HepG2 (cell line): ENCODE data around the gene CHN2. TPM values are rescaled to one million over a fixed set of nuclear protein-coding genes. Genes with fewer than 3 reads are reported as not detected.

Experiments
- ATAC-seq: fragments of 200-7000 bp; cut with Tn5 transposase; 3 replicates; pipeline ENCODE4 v1.9.1; 2020; ENCODE audit warnings: mild to moderate bottlenecking, moderate library complexity
- BruUV-seq: library from RNA; stranded (reverse); fragments of 400-500 nt; replicated peaks from 2 replicates; lab custom pipeline; 2021; lab: Mats Ljungman, UMichigan
- CTCF ChIA-PET: fragments of 300-600 bp; formaldehyde crosslinking; extraction: SDS; loops from one replicate; lab custom pipeline; 2021; ENCODE audit warnings: low total read pairs, inconsistent platforms, low intra/inter-chr PET ratio; lab: Yijun Ruan, JAX
- POLR2A ChIA-PET: fragments of 350-600 bp; sonication (Branson Sonifier 250); formaldehyde crosslinking; loops from one replicate; lab custom pipeline; 2020; ENCODE audit warnings: antibody characterized with exemption, inconsistent platforms; lab: Yijun Ruan, JAX
- DNase-seq: peaks from one replicate; pipeline ENCODE4 v3.0.0-alpha.2; 2015; ENCODE audit warnings: low spot score
- FAIRE-seq: peaks from 3 replicates; lab custom pipeline; 2011; peaks lifted over from hg19 to GRCh38; lab: Jason Lieb, UNC
- H2AFZ ChIP-seq: one replicate; pipeline ENCODE4 v1.6.1; 2011; ENCODE audit warnings: low read length, inconsistent platforms
- H3K27ac ChIP-seq: fragments of 300-600 bp; 3 replicates; pipeline ENCODE4 v1.8.0; 2011; ENCODE audit warnings: mixed run types, mild to moderate bottlenecking, mixed read lengths, low read length, inconsistent platforms; ENCODE audit not compliant: insufficient read depth; ENCODE audit errors: extremely low read length
- H3K27me3 ChIP-seq, 2 experiments: fragments of 200-600 bp in 1 of 2; 2 replicates in 1 of 2; 3 replicates in 1 of 2; pipeline versions ENCODE4 v1.6.0 to v1.8.0; 2011; ENCODE audit warnings: low read length in 2 of 2, mild to moderate bottlenecking in 2 of 2, moderate library complexity in 2 of 2, inconsistent platforms in 1 of 2; ENCODE audit not compliant: insufficient read depth in 2 of 2, control insufficient read depth in 1 of 2
- H3K36me3 ChIP-seq, 2 experiments: fragments of 200-600 bp in 1 of 2; replicated peaks in 1 of 2; 2 replicates in 1 of 2; 3 replicates in 1 of 2; pipeline versions ENCODE4 v1.5.1 to v1.8.0; 2011; ENCODE audit warnings: low read length in 2 of 2, inconsistent platforms in 1 of 2; ENCODE audit not compliant: insufficient read depth in 2 of 2, control insufficient read depth in 1 of 2
- H3K4me1 ChIP-seq: 2 replicates; pipeline ENCODE4 v1.5.1; 2012; ENCODE audit warnings: low read length, inconsistent platforms; ENCODE audit not compliant: insufficient read depth
- H3K4me2 ChIP-seq: 2 replicates; pipeline ENCODE4 v1.6.0; 2011; ENCODE audit warnings: low read depth, low read length, inconsistent platforms
- H3K4me3 ChIP-seq, 3 experiments: fragments of 200-600 bp in 1 of 3; sonication (generic), shearing (Covaris generic) in 1 of 3; replicated peaks in 1 of 3; 2 replicates each; pipeline ENCODE4 v1.5.1; 2011 to 2016; ENCODE audit warnings: low read length in 3 of 3, inconsistent platforms in 2 of 3, low read depth in 2 of 3, mild to moderate bottlenecking in 2 of 3, control low read depth in 1 of 3, mixed read lengths in 1 of 3; ENCODE audit not compliant: insufficient read depth in 1 of 3
- H3K79me2 ChIP-seq: one replicate; pipeline ENCODE4 v1.6.1; 2011; ENCODE audit warnings: low read length, inconsistent platforms; ENCODE audit not compliant: insufficient read depth
- H3K9ac ChIP-seq: 2 replicates; pipeline ENCODE4 v1.6.0; 2011; ENCODE audit warnings: mild to moderate bottlenecking, low read depth, low read length, inconsistent platforms; ENCODE audit not compliant: insufficient read depth
- H3K9me3 ChIP-seq: 2 replicates; pipeline ENCODE4 v1.5.1; 2012; ENCODE audit warnings: mild to moderate bottlenecking, low read length
- H4K20me1 ChIP-seq: 2 replicates; pipeline ENCODE4 v1.6.0; 2011; ENCODE audit warnings: inconsistent platforms, mild to moderate bottlenecking, low read length, moderate library complexity; ENCODE audit not compliant: insufficient read depth
- CTCF ChIP-seq: sonication (generic); formaldehyde crosslinking; IDR thresholded peaks from 2 replicates; pipeline ENCODE4 v1.5.0; 2020; ENCODE audit warnings: mild to moderate bottlenecking, missing genetic modification reagents, moderate library complexity
- EED ChIP-seq: sonication (generic); formaldehyde crosslinking; IDR thresholded peaks from 2 replicates; pipeline ENCODE4 v1.5.0; 2020; ENCODE audit warnings: mild to moderate bottlenecking, missing genetic modification reagents
- THAP8 ChIP-seq: sonication (generic); formaldehyde crosslinking; IDR thresholded peaks from 2 replicates; pipeline ENCODE4 v1.5.1; 2020; ENCODE audit warnings: missing genetic modification reagents, mild to moderate bottlenecking, borderline replicate concordance
- ZNF510 ChIP-seq: sonication (generic); formaldehyde crosslinking; IDR thresholded peaks from 2 replicates; pipeline ENCODE4 v1.4.0; 2020; ENCODE audit warnings: low read depth, mild to moderate bottlenecking, missing genetic modification reagents
- ZNF574 ChIP-seq: sonication (generic); formaldehyde crosslinking; IDR thresholded peaks from 2 replicates; pipeline ENCODE4 v1.4.0; 2020; ENCODE audit warnings: missing genetic modification reagents
- WGBS: methylation state at CpG from one replicate; pipeline ENCODE4 v1.1.6; 2017; ENCODE audit warnings: low lambda C conversion rate; 5-methylcytosine and 5-hydroxymethylcytosine counted together
- in situ Hi-C: cut with HindIII; loops from 2 replicates; pipeline ENCODE4 v1.10.0; 2017; ENCODE audit warnings: low pct_unique_long_range_greater_than_20kb; ENCODE audit not compliant: extremely low pct_ligation_motif_present
- intact Hi-C: fragments of 100-400 bp; cut with micrococcal nuclease; formaldehyde crosslinking; loops from one replicate; pipeline ENCODE4 v1.10.0; 2022; ENCODE audit not compliant: unreplicated experiment
- polyA plus RNA-seq, 8 experiments: library from polyadenylated mRNA; depleted of rRNA in 3 of 8; stranded (reverse) in 7 of 8; unstranded in 1 of 8; fragments of >200 nt; fragmentation: Illumina TruSeq in 4 of 8; extraction: Trizol in 4 of 8; gene quantifications; 2 replicates each; pipeline versions ENCODE4 v1.2.1 to v1.2.3, GENCODE V29; 2011 to 2016; ENCODE audit warnings: low read depth in 4 of 8, missing spikeins in 1 of 8, mixed read lengths in 1 of 8; ENCODE audit not compliant: insufficient read depth in 1 of 8
- total RNA-seq, 5 experiments: library from RNA; depleted of rRNA; stranded (reverse); fragments of >200 nt; fragmentation: Illumina TruSeq; extraction: Trizol; gene quantifications; 2 replicates each; pipeline ENCODE4 v1.2.3, GENCODE V29; 2016; ENCODE audit warnings: low read depth in 1 of 5

The CHN2 gene
- total and polyA plus RNA-seq, 2 of the 13 experiments (the other 11 are each of a cell fraction or from before 2014, with no cell fraction given), result 23.5 to 30.5 TPM

- ChIA-PET POLR2A (no interaction called here), CTCF (no interaction called here)
- H3K27ac ChIP-seq, result no peak overlapping the region
- FAIRE-seq, result no peak
- H3K4me2 ChIP-seq, result no peak overlapping the region
- no peak overlapping the region for H3K9ac ChIP-seq
- no peak overlapping the region for H3K4me3 ChIP-seq
- intact Hi-C loops (no loop called here), in situ Hi-C loops (no loop called here)
- H3K36me3 ChIP-seq, result peaks cover 2 to 7% of the 10 kb centered on the region in 2 experiments; a peak in 2 of 5 replicates
- no peaks in the 10 kb centered on the region for H3K9me3 ChIP-seq
- H3K4me1 ChIP-seq, result peaks cover 82% of the 10 kb centered on the region
- H2AFZ ChIP-seq, result no peak overlapping the region
- TF ChIP-seq ZNF510 (CRISPR knock-in tag) (no peak), THAP8 (CRISPR knock-in tag) (no peak), ZNF574 (peak; percentile 46), CTCF (CRISPR knock-in tag) (peak; percentile 34; the same call in 1 of the 2 replicates), EED (CRISPR knock-in tag) (no peak)
- BruUV-seq, result no TSS peak
- no peaks in the 10 kb centered on the region for H3K27me3 ChIP-seq
- WGBS, result 91% methylated on average over 16 of the region's 16 CpGs
- peaks cover 49% of the 10 kb centered on the region for H3K79me2 ChIP-seq
- DNase-seq, result no peak
- no peak for ATAC-seq
- H4K20me1 ChIP-seq, result no peaks in the 10 kb centered on the region; the same call in 1 of the 2 replicates
Measured at GRCh38 chr7:29297194-29297890, 102.8 kb downstream of the CHN2 start.
